ENCODE measurements around the gene COL7A1.
"Not testable (repeated sequence)": the region's sequence is repeated elsewhere in the genome, so short reads cannot be mapped to it uniquely, and the experiment has no call there.

COL7A1 gene

GRCh38 chr3:48561045-48561736 lies 33.9 kb downstream of the COL7A1 start:
- no peak for DNase-seq

DNA sequence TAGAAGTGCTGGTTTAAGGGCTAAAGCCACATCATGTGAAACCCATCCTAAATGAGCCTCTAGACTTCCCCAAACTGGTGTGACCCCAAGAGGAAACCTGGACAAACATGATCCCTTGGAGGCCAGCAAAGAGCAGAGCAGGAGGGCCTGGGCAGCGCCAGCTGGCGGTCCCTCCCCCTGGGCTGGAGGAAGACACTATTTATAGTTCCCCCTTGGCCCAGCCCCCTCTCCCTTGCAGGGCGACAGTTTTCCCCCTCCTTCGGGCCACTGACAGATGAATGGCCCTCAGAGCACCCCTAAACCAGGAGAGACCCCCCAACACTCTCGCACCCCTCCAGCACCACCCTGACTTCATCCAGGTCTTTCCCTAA lies 34.5 kb downstream of the COL7A1 start:
- DNase-seq: no peak

GRCh38 chr3:48558493-48559134 lies 36.5 kb downstream of the COL7A1 start:
- DNase-seq: no peak

GRCh38 chr3:48556796-48557626 lies 38.1 kb downstream of the COL7A1 start, which contains the start of gene PFKFB4:
TSS of gene PFKFB4 (minus strand) at chr3:48556803. CDS start at chr3:48556777, 26 bp downstream.
- DNase-seq: peak; percentile 96 to 97

DNA sequence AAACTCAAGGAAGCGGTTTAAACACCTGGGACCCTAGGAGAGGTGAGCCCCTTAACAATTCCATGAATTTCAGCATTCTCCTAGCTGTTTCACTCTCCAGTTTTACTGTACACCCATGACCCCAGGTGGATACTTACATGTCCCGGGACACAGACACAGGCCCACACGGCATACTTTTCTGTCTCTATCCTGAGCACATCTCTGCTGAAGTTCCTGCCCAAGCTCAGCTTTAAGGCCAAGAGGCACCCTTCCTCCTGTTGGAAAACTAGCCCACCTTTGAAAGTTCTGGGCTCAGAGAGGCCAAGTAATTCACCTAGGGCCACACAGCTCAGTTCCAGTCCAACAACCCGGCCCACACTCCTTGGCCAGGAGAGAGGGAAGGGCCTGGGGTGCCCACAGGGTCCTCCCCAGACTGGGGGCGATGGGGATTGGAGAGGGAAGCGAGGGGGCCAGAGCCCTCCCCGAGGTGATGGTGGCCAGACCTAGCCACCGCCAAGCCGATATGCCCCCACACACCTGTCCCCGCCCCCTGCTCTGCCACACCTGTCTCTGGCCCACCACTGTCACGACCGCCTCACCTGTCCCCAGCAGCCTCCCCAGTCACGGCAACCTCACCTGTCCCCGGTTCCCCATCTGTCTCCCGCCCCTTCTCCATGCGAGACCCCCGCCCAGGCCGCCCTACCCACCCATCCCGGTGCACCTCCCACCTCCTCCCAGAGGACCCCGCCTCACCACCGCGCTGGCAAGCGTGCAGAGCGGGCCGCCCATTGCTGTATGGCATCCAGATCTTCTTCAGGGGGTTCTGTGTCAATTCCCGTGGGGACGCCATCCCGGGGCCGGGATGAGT lies 39.0 kb downstream of the COL7A1 start:
- no peak for DNase-seq

DNA sequence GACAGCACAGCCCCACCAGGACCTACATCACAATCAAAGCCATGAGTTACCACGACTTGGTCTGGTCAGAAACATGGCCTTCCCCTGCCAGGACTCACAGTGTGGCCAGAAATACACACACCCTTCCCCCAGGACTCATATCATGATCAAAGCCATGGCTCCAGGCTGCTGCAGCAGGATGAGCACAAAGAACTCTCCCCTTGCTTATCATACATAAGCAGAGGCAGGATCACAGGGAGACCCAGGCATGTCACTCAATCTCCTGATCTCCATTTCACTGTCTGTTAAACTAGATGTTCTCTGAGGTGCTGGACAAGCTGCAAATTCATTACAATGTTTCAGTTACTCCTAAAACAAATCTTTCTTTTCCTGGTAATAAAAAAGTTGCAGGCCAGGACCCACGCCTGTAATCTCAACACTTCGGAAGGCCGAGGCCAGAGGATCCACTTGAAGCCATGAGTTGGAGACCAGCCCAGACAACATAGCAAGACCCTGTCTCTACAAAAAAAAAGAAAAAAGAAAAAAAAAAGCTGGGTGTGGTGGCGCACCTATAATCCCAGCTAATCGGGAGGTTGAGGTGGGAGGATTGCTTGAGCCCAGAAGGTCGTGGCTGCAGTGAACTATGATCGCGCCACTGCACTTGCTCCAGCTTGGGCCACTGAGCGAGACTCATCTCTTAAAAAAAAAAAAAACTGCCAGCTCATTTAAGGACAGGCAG lies 39.7 kb downstream of the COL7A1 start:
- DNase-seq: no peak

DNA sequence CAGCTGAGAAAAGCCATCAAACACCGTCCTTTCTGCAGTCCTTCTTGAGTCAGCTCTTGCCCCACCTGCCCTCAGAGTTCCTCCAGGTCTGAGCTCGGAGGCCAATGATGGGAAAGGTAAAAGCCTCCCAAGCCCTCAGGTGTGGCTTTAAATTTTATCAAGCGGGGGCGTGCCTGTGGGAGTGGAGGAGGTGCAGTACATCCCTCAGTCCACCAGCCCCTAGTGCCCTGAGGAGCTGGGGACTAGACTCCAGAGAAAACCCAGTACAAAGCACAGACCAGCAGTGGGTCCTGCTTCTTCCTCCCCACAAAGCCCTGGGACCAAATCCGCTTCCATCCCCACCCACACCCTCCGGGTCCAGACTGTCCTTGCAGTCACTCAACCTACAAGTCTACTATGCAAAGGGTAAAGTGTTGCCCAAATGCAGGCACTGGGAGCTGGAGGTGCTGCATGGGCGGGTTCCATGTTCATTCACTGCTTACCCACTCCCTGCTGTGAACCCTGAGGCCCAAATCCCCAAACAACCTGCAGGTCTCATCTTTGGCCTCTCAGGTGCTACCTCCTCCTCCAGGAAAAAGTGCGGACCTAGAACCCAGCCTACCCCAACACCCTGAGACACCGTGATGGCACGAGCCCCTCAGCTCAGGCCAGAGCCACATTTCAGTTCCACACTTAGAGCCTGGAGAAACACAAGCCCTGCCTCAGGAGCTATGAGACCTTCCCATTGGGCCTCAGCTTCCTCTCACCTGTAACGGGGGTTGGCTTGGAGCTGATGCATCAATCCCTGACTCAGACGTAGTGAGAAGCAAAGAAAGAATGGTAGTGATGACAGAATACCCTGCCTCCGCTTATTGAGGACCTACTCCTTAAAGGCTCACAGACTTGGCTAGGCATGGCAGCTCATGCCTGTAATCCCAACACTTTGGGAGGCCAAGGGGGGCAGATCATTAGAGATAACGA lies 41.0 kb downstream of the COL7A1 start:
- DNase-seq: no peak

DNA sequence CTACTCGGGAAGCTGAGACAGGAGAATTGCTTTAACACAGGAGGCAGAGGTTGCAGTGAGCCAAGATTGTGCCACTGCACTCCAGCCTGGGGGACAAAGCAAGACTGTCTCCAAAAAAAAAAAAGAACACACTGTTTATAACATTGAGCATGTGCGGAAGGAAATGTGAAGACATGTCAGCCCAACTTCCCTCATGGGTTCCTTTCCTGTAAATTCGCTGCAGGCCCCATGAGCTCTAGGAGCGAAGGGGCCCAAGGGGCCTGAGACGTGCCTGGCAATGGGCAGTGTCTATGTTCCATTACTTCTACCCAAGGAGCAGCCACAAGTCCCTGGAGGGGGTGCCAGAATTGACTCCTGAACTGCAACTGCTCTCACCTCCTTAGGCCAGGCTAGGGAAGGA lies 41.8 kb downstream of the COL7A1 start:
- no peak for DNase-seq

- no peak for DNase-seq
Observed at GRCh38 chr3:48552111-48552951, 42.8 kb downstream of the COL7A1 start.

GRCh38 chr3:48551651-48552050 lies 43.5 kb downstream of the COL7A1 start:
- not testable (repeated sequence) for DNase-seq

DNA sequence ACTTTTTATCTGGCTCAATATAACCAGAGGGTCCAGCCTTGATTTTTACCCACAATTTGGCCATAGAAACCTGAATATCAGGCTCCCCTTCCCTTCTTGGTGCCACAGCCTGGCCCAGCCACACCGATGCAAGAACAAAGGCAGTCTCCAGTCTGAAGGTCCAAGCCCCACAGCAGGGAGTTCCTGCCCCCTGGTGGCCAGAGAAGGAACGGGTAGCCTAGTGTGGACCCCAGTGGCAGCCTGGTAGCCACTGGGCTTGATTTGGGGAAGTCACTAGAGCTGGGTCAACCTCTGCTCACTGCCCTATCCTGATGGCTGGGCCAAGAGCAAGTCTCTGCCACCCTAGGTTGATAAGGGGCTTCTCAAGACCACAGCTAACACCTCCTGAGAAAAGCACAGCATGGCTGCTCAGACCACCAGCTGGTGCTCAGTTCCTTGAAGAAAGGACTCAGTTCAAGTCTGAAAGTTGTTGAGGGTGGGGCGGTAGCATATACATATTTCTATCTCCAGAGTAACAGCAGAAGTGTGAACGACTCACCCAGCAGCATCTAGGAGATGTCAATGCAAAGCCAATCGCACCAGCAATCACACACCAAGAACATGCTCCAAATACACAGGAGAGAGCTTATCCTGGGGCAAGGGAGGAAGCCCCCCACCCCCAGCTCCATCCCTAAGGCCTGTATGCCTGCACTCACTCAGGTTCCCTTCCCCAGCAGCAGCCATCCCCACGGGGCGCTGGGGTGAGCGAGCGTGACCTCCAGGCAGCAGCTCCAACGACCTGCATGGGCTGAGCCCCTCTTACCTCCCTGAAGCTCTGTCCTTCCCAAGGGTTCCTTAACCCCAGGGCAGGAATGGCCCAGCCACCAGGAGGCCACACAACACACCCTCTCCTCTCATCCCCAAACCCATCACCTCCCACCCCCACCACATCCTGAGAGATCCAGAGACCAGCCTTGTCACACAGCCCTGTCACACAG lies 46.1 kb downstream of the COL7A1 start:
- peak; percentile 28 to 63 for DNase-seq

- no peak for DNase-seq
Observed at GRCh38 chr3:48548126-48548525, 47.0 kb downstream of the COL7A1 start.

- DNase-seq: no peak
Observed at GRCh38 chr3:48546203-48546829, 48.8 kb downstream of the COL7A1 start.

GRCh38 chr3:48544141-48544540 lies 51.0 kb downstream of the COL7A1 start:
- DNase-seq: no peak

DNA sequence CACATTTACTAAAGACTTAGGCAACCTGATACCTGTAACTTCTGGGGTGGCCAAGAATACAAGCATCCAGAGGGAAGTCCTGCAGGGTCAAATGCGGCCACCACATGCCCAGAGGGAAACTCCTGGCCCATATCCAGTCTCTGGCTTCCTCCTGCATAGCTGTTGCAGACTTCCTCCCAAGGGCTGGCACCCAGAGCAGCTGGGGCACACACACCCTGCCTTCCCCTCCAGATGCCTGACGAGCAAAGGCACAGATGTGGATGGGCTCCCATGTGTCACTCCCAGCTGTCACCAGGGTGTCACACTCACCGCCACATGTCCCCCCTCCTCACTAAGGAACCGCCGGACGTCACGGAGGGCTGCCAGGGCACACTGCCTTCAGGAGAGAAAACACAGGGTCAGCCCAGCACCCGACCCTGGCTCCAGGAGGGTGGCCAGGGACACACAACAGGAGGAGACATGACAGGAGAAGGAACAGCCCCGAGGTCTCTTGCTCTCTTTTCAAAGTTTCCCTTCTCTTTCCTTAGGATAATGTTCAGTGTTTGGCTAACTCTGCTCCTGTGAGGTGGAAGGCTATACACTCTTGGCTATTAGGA lies 51.8 kb downstream of the COL7A1 start:
- DNase-seq: no peak

DNA sequence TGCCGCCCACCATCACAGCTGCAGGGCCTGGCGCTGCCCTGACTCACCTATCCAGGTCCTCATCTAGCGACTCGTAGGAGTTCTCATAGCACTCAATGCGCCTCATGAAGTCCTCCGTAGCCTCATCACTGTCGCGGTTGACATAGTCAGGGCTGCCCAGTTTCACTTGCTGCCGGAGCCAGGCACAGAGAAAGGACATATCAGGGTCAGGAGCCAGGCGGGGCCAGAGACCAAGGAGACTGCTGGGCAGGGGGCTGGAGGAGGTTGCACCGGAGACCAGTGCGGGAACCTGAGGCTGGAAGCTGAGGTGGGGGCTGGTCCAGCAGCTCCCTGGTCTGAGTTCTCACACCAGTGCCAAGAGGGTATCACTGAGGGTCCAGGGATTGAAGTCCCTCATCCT lies 56.7 kb downstream of the COL7A1 start:
- no peak for DNase-seq

GRCh38 chr3:48536785-48537184 lies 58.3 kb downstream of the COL7A1 start:
- DNase-seq: no peak

- DNase-seq: no peak
Observed at GRCh38 chr3:48536116-48536515, 59.0 kb downstream of the COL7A1 start.

Measured in NCI-H2081 (cell line).